Fibroblast of skin of right biceps (primary cell): ENCODE measurements around the gene CCDC154.
"Not testable (repeated sequence)": the region's sequence is repeated elsewhere in the genome, so short reads cannot be mapped to it uniquely, and the experiment has no call there.

Experiments
- DNase-seq: peaks from one replicate; pipeline ENCODE4 v3.0.0-alpha.2; 2013

The CCDC154 gene

GRCh38 chr16:1443980-1444729 lies at the start of gene CCDC154:
TSS of gene CCDC154 (minus strand) at chr16:1444556. CDS start at chr16:1444322, 234 bp downstream.
- DNase-seq: no peak

GRCh38 chr16:1493746-1494094 lies 49.4 kb upstream of the CCDC154 start:
- no peak for DNase-seq

GRCh38 chr16:1492923-1493745 lies 48.8 kb upstream of the CCDC154 start, which contains the start of gene TELO2:
TSS of gene TELO2 (plus strand) at chr16:1493360. CDS start at chr16:1494282, 922 bp downstream.
- peak; percentile 79 for DNase-seq

GRCh38 chr16:1492082-1492922 lies 47.9 kb upstream of the CCDC154 start:
- DNase-seq: no peak

- DNase-seq: no peak
These were observed 47.0 kb upstream of the CCDC154 start for GRCh38 chr16:1491327-1491726.

GRCh38 chr16:1489077-1489476 lies 44.7 kb upstream of the CCDC154 start:
- DNase-seq: no peak

GRCh38 chr16:1488619-1489018 lies 44.3 kb upstream of the CCDC154 start, which contains the start of gene PTX4:
TSS of gene PTX4 (minus strand) at chr16:1488944. CDS start at chr16:1488909, 35 bp downstream.
- no peak for DNase-seq

- no peak for DNase-seq
These were observed 43.8 kb upstream of the CCDC154 start for GRCh38 chr16:1488054-1488601.

GRCh38 chr16:1487395-1488053 lies 43.2 kb upstream of the CCDC154 start:
- DNase-seq: no peak

GRCh38 chr16:1486551-1487390 lies 42.4 kb upstream of the CCDC154 start:
- DNase-seq: no peak

- no peak for DNase-seq
These were observed 41.6 kb upstream of the CCDC154 start for GRCh38 chr16:1485847-1486496.

GRCh38 chr16:1481906-1482835 lies 37.8 kb upstream of the CCDC154 start:
- no peak for DNase-seq

- not testable (repeated sequence) for DNase-seq
These were observed 34.6 kb upstream of the CCDC154 start for GRCh38 chr16:1478937-1479336.

- no peak for DNase-seq
These were observed 32.7 kb upstream of the CCDC154 start for GRCh38 chr16:1477033-1477432.

GRCh38 chr16:1475552-1476114 lies 31.3 kb upstream of the CCDC154 start:
- DNase-seq: no peak

GRCh38 chr16:1474796-1475551 lies 30.6 kb upstream of the CCDC154 start, which contains the start of gene CLCN7:
TSS of gene CLCN7 (minus strand) at chr16:1475028. CDS start at chr16:1474974, 54 bp downstream.
- DNase-seq: peak; percentile 86

- DNase-seq: no peak
These were observed 29.9 kb upstream of the CCDC154 start for GRCh38 chr16:1474082-1474795.
